AG10803 (cell line): ENCODE data around the gene EIF3D.
A peak's percentile ranks its signal among the peaks of the same experiment; 100 is the strongest.
"Not testable (repeated sequence)": the region's sequence is repeated elsewhere in the genome, so short reads cannot be mapped to it uniquely, and the experiment has no call there.

Source experiments
- DNase-seq: peaks from one replicate; pipeline ENCODE4 v3.0.0; 2010; ENCODE audit warnings: low read depth
- H3K4me3 ChIP-seq: 2 replicates; pipeline ENCODE4 v1.5.1; 2011; ENCODE audit warnings: mild to moderate bottlenecking, low read length, control low read depth
- CTCF ChIP-seq: conservative IDR thresholded peaks from 2 replicates; pipeline ENCODE4 v1.5.1; 2011; ENCODE audit warnings: mild to moderate bottlenecking, low read length, control low read depth, inconsistent platforms

Gene EIF3D

GRCh38 chr22:36541831-36542411 lies 13.0 kb upstream of the EIF3D start:
- TF ChIP-seq CTCF, result no peak
- no peak overlapping the region for H3K4me3 ChIP-seq
- DNase-seq, result peak; percentile 89

- no peak overlapping the region for H3K4me3 ChIP-seq
- TF ChIP-seq CTCF, result no peak
- DNase-seq, result peak; percentile 51
Observed at GRCh38 chr22:36540867-36541642, 12.1 kb upstream of the EIF3D start.

GRCh38 chr22:36538529-36538928 lies 9.6 kb upstream of the EIF3D start:
- TF ChIP-seq CTCF, result no peak
- no peak overlapping the region for H3K4me3 ChIP-seq
- DNase-seq, result peak; percentile 23

GRCh38 chr22:36536717-36537116 lies 7.8 kb upstream of the EIF3D start:
- no peak for DNase-seq
- no peak for TF ChIP-seq CTCF
- no peak overlapping the region for H3K4me3 ChIP-seq

GRCh38 chr22:36533320-36533719 lies 4.4 kb upstream of the EIF3D start:
- H3K4me3 ChIP-seq, DNase-seq: not testable (repeated sequence)

- DNase-seq, result no peak
- no peak overlapping the region for H3K4me3 ChIP-seq
- TF ChIP-seq CTCF, result no peak
Observed at GRCh38 chr22:36532466-36532865, 3.5 kb upstream of the EIF3D start.

- no peak for TF ChIP-seq CTCF
Observed at GRCh38 chr22:36528341-36528740, 625 bp downstream of the EIF3D start.

More at GRCh38 chr22:36528341-36528740, 625 bp downstream of the EIF3D start:
- H3K4me3 ChIP-seq, result peak overlapping the region; percentile 97
- DNase-seq, result no peak
